ENCODE results near the gene DNLZ.

DNA sequence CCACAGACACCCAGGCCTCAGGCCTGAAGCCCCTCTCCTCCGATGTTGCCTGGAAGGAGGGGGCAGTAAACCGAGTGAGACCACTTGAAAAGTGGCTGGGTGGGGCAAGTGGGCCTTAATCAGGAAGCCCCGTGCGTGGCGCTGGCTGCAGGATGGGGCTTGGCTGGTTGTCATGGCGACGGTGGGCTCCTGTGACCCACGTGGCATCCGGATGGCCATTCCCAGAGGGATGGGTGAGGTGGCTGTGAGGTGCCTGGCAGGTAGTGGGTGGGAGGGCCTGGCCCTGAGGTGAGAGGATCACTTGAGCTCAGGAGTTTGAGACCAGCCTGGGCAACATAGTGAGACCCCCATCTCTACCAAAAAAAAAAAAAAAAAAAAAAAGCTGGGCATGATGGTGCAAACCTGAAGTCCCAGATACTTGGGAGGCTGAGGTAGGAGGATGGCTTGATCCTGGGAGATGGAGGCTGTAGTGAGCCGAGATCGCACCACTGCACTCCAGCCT lies 31.0 kb downstream of the DNLZ start:
- no peak for TF ChIP-seq EZH2phosphoT487 (conservative IDR thresholded peaks at IDR 0.05; ENCODE audit: low read length)
- TF ChIP-seq, protein P1, sequence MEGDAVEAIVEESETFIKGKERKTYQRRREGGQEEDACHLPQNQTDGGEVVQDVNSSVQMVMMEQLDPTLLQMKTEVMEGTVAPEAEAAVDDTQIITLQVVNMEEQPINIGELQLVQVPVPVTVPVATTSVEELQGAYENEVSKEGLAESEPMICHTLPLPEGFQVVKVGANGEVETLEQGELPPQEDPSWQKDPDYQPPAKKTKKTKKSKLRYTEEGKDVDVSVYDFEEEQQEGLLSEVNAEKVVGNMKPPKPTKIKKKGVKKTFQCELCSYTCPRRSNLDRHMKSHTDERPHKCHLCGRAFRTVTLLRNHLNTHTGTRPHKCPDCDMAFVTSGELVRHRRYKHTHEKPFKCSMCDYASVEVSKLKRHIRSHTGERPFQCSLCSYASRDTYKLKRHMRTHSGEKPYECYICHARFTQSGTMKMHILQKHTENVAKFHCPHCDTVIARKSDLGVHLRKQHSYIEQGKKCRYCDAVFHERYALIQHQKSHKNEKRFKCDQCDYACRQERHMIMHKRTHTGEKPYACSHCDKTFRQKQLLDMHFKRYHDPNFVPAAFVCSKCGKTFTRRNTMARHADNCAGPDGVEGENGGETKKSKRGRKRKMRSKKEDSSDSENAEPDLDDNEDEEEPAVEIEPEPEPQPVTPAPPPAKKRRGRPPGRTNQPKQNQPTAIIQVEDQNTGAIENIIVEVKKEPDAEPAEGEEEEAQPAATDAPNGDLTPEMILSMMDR (IDR thresholded peaks at IDR 0.05; ENCODE audit: insufficient read depth, low read length, poor library complexity, severe bottlenecking) = no peak
